ENCODE results near the gene PIGO.

The PIGO gene

DNA sequence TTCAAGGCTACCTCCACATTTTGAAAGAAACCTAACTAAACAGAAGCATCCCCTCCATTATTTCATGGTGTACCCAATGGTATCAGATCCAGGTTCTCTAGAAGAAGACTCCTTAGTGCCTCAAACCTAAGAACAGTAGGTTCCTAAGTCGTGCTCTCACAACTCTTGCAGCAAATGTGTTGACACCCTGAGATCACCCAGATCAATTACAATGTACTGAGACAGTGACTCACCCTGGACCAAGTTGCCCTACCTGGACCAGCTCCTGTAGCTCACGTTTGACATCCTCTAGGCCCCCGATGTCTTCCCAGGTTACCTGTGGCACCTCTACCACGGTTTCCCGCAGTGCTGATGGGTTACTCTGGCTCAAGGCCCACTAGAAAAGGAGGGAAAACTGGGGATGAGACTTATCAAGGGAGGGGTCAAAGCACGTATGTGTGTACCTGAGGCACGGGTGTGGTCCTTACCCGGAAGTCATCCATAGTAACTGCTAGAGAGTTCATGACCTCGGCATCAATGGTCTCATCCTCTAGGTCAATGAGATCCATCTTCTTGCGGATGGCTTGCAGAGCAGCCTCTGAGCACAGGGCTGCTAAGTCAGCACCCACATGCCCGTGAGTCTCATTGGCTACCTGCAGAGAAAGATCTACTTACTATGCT lies 35.7 kb downstream of the PIGO start:
- TF ChIP-seq POLR2A (IDR thresholded peaks at IDR 0.05; ENCODE audit: low read depth, low read length) (no peak), POLR2AphosphoS5 (IDR thresholded peaks at IDR 0.05; ENCODE audit: low read depth, low read length) (no peak), TAF1 (IDR thresholded peaks at IDR 0.05; ENCODE audit: borderline replicate concordance, low read depth, low read length) (no peak)
- no peak for DNase-seq (ENCODE audit: insufficient read length)
- no peak for FAIRE-seq

DNA sequence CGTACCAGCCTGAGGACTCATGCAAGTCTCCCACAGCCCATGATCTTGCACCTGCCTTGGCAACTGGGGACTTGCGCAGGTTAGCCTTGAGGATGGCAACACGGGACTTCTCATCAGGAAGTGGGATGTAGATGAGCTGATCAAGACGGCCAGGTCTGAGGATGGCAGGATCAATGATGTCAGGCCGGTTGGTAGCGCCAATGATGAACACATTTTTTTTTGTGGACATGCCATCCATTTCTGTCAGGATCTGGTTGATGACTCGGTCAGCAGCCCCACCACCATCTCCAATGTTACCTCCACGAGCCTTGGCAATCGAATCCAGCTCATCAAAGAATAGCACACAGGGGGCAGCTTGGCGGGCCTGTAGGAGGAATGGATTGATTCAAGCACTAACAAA lies 37.0 kb downstream of the PIGO start:
- FAIRE-seq (no peak), DNase-seq (ENCODE audit: insufficient read length) (no peak)
- TF ChIP-seq POLR2AphosphoS5 (IDR thresholded peaks at IDR 0.05; ENCODE audit: low read depth, low read length) (no peak; the same call in none of the 2 replicates), POLR2A (IDR thresholded peaks at IDR 0.05; ENCODE audit: low read depth, low read length) (no peak), TAF1 (IDR thresholded peaks at IDR 0.05; ENCODE audit: borderline replicate concordance, low read depth, low read length) (no peak)

GRCh38 chr9:35057271-35057620 lies 39.1 kb downstream of the PIGO start:
- DNase-seq (ENCODE audit: insufficient read length) = no peak
- no peak for FAIRE-seq
- TF ChIP-seq POLR2AphosphoS5 (IDR thresholded peaks at IDR 0.05; ENCODE audit: low read depth, low read length) (no peak), POLR2A (IDR thresholded peaks at IDR 0.05; ENCODE audit: low read depth, low read length) (no peak), TAF1 (IDR thresholded peaks at IDR 0.05; ENCODE audit: borderline replicate concordance, low read depth, low read length) (no peak)

- TF ChIP-seq POLR2A (IDR thresholded peaks at IDR 0.05; ENCODE audit: low read depth, low read length) (0 out of 2 replicates have a peak, but pooled peaks have one; percentile 5), TAF1 (IDR thresholded peaks at IDR 0.05; ENCODE audit: borderline replicate concordance, low read depth, low read length) (no peak), POLR2AphosphoS5 (IDR thresholded peaks at IDR 0.05; ENCODE audit: low read depth, low read length) (no peak)
- no peak for DNase-seq (ENCODE audit: insufficient read length)
- no peak for FAIRE-seq
These were observed 39.7 kb downstream of the PIGO start for GRCh38 chr9:35056571-35057270.

DNA sequence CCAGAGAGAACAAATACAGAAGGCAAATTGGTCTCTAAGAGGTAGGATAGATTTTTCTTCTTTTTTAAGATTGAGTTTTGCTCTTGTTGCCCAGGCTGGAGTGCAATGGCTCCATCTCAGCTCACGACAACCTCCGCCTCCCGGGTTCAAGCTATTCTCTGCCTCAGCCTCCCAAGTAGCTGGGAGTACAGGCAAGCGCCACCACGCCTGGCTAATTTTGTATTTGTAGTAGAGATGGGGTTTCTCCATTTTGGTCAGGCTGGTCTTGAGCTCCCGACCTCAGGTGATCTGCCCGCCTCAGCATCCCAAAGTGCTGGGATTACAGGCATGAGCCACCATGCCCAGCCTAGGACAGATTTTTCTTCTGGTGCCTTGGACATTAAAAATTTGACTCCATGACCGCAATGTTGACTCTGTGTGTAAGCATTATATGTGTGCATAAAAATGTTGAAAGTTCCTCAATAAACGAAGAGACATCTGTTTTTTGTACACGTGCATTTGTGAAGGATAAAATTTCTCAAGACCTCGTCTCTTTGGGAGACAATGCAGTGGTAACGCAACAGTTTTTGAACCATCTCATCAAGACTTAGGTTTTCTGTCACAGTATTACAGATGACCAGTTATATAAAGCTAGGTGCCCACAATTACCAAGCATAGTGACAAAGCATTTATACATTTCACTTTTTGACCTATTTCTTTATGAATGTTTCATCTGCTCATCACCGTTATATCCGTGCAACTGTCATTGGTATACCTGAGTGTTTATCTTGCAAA lies 41.3 kb downstream of the PIGO start:
- no peak for TF ChIP-seq TAF1 (IDR thresholded peaks at IDR 0.05; ENCODE audit: borderline replicate concordance, low read depth, low read length)
- TF ChIP-seq POLR2AphosphoS5 (IDR thresholded peaks at IDR 0.05; ENCODE audit: low read depth, low read length) = 0 out of 2 replicates have a peak, but pooled peaks have one; percentile 30
- no peak for DNase-seq (ENCODE audit: insufficient read length)
- no peak for FAIRE-seq

GRCh38 chr9:35054185-35054835 lies 42.1 kb downstream of the PIGO start:
- no peak for FAIRE-seq
- TF ChIP-seq POLR2A (IDR thresholded peaks at IDR 0.05; ENCODE audit: low read depth, low read length) (0 out of 2 replicates have a peak, but pooled peaks have one; percentile 11), TAF1 (IDR thresholded peaks at IDR 0.05; ENCODE audit: borderline replicate concordance, low read depth, low read length) (no peak)

DNA sequence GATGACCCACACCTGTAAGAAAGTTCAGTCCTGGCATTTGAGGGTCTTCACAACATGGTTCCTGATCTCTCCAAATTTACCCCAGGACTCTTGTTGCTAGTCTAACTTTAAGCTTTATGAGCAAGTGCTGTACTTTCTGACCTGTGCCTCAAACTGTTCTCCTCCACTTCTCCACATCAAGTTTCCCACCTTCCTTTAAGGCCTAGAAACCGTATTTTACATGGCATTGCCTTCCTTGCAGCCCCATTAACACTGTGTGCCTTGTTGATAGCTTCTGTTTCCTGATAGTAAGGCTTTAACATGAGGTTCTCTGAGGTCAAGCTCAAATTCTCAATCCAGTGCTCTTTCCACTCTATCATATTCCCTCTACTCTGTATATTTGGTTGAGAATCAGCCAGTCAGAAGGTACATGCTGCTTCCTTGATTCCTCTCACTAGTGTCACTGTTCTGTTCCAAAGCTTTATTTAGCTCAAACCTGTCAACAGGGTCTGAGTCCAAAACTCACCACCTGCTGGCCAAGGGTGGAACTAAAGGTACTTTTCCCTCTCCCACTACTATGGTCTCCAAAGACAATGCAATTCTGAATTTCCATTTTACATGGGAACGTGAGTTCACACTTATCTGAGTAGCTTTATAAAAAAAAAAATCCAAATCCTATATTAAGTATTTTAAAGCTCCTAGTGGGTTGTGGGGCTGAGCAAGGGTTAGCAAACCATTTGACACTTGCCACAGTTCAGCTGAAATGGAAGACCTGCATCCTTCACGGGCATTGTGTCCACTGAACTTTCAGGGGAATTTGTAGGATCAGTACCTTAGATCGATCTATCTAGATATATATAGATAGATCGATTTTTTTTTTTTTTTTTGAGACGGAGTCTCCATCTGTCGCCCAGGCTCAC lies 45.1 kb downstream of the PIGO start:
- TF ChIP-seq POLR2A (IDR thresholded peaks at IDR 0.05; ENCODE audit: low read depth, low read length) (peak; percentile 39), TAF1 (IDR thresholded peaks at IDR 0.05; ENCODE audit: borderline replicate concordance, low read depth, low read length) (no peak), POLR2AphosphoS5 (IDR thresholded peaks at IDR 0.05; ENCODE audit: low read depth, low read length) (0 out of 2 replicates have a peak, but pooled peaks have one; percentile 11)
- FAIRE-seq = peak; percentile 65

More at GRCh38 chr9:35054185-35054835, 42.1 kb downstream of the PIGO start:
- no peak for DNase-seq (ENCODE audit: insufficient read length)

DNA sequence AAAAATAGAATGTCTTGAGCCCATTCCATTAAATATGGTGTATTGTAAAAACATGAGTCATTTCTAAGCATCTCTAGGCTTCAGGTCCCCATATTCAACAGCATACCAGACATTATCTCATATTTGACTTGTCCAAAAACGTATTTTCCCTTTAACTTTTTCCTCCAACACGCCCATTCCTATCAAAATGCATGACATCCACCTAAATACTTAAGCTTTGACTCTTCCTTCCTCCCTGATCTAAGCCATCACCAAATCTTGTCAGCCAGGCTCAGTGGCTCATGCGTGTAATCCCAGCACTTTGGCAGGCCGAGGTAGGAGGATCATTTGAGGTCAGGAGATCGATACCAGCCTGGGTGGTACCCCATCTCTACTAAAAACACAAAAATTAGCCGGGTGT lies 47.9 kb downstream of the PIGO start:
- DNase-seq (ENCODE audit: insufficient read length) (no peak), FAIRE-seq (no peak)
- no peak for TF ChIP-seq TAF1 (IDR thresholded peaks at IDR 0.05; ENCODE audit: borderline replicate concordance, low read depth, low read length)
- no peak for TF ChIP-seq POLR2AphosphoS5 (IDR thresholded peaks at IDR 0.05; ENCODE audit: low read depth, low read length)
- TF ChIP-seq POLR2A (IDR thresholded peaks at IDR 0.05; ENCODE audit: low read depth, low read length) = no peak

More for the DNA sequence above, 45.1 kb downstream of the PIGO start:
- DNase-seq (ENCODE audit: insufficient read length) = no peak

- DNase-seq (ENCODE audit: insufficient read length) (no peak), FAIRE-seq (no peak)
- TF ChIP-seq POLR2A (IDR thresholded peaks at IDR 0.05; ENCODE audit: low read depth, low read length) (no peak), TAF1 (IDR thresholded peaks at IDR 0.05; ENCODE audit: borderline replicate concordance, low read depth, low read length) (no peak), POLR2AphosphoS5 (IDR thresholded peaks at IDR 0.05; ENCODE audit: low read depth, low read length) (no peak)
These were observed 52.3 kb downstream of the PIGO start for GRCh38 chr9:35044071-35044470.

GRCh38 chr9:35042891-35043545 lies 53.4 kb downstream of the PIGO start:
- DNase-seq (ENCODE audit: insufficient read length) (no peak), FAIRE-seq (no peak)
- TF ChIP-seq POLR2A (IDR thresholded peaks at IDR 0.05; ENCODE audit: low read depth, low read length) (no peak), POLR2AphosphoS5 (IDR thresholded peaks at IDR 0.05; ENCODE audit: low read depth, low read length) (no peak), TAF1 (IDR thresholded peaks at IDR 0.05; ENCODE audit: borderline replicate concordance, low read depth, low read length) (no peak)
